Psoas muscle (tissue), 7 donors: ENCODE measurements around the gene SIK3. TPM values are rescaled to one million over a fixed set of nuclear protein-coding genes. Genes with fewer than 3 reads are reported as not detected.

Experiments used
- polyA plus RNA-seq, 3 donors: library from polyadenylated mRNA; stranded (reverse); fragments of 200-250 nt; gene quantifications; one replicate each; pipeline ENCODE4 v1.2.3, GENCODE V29; 2013
- total RNA-seq, 4 donors: library from RNA; stranded (reverse); fragmentation: NEBNext Ultra II Directional in 2 of 4; extraction: Animal tissue kit (Norgen Biotek cat#: 25700) in 2 of 4; gene quantifications; one replicate each; pipeline versions ENCODE4 v1.2.1 to v1.2.4, GENCODE V29; 2021 to 2023
- donor health status: healthy with polysubstance abuse.
- donor health status: DM: no; HTN: no; CAD: no; lungs with moderate emphysema.
- donor health status: Bipolar disorder and iron deficiency.
- donor health status: healthy.
- donor health status: DM: no; HTN: no; CAD: no.
- donor health status: DM: no; HTN: no; CAD: no.
- donor health status: DM: yes; HTN: yes; CAD: no.

SIK3 gene
- total and polyA plus RNA-seq, 7 donors = 16.3 to 47.4 (median 39.8) TPM

Other genes with a start within 250 kb of the SIK3 start
- 10 to 100 TPM; 30.8 to 46.3 (median 35.7) TPM for gene PAFAH1B2, start 45.9 kb upstream of the SIK3 start, total RNA-seq
- 10 to 100 TPM; 13.0 to 25.4 (median 17.4) TPM for gene PAFAH1B2, start 45.9 kb upstream of the SIK3 start, polyA plus RNA-seq
- 10 to 100 TPM; 12.6 to 22.8 (median 19.9) TPM for gene SIDT2, start 80.3 kb upstream of the SIK3 start, total RNA-seq
- 10 to 100 TPM in 1 of 3 donors, 1 to 10 TPM in 2; 7.1 to 10.5 (median 7.3) TPM for gene SIDT2, start 80.3 kb upstream of the SIK3 start, polyA plus RNA-seq
- gene TAGLN, start 100.9 kb upstream of the SIK3 start, total RNA-seq = 10 to 100 TPM; 36.2 to 73.0 (median 51.7) TPM
- 100 to 1,000 TPM in 2 of 3 donors, 10 to 100 TPM in 1; 86.5 to 140 (median 117) TPM for gene TAGLN, start 100.9 kb upstream of the SIK3 start, polyA plus RNA-seq
- 10 to 100 TPM; 15.8 to 23.6 (median 20.8) TPM for gene PCSK7, start 133.6 kb upstream of the SIK3 start, total RNA-seq
- gene PCSK7, start 133.6 kb upstream of the SIK3 start, polyA plus RNA-seq = 10 to 100 TPM in 2 of 3 donors, 1 to 10 TPM in 1; 9.9 to 17.5 (median 13.4) TPM
- 10 to 100 TPM; 31.0 to 39.4 (median 34.7) TPM for gene RNF214, start 134.2 kb upstream of the SIK3 start, total RNA-seq
- 10 to 100 TPM; 12.4 to 19.7 (median 16.8) TPM for gene RNF214, start 134.2 kb upstream of the SIK3 start, polyA plus RNA-seq
- gene BACE1-AS, start 192.9 kb upstream of the SIK3 start, total RNA-seq = 10 to 100 TPM; 10.8 to 18.1 (median 16.4) TPM
- 1 to 10 TPM; 5.7 to 7.2 (median 7.0) TPM for gene BACE1-AS, start 192.9 kb upstream of the SIK3 start, polyA plus RNA-seq
- gene BACE1, start 217.8 kb upstream of the SIK3 start, total RNA-seq = 10 to 100 TPM in 1 of 4 donors, 1 to 10 TPM in 3; 7.7 to 13.0 (median 9.2) TPM
- 10 to 100 TPM in 1 of 3 donors, 1 to 10 TPM in 2; 2.5 to 10.3 (median 2.7) TPM for gene BACE1, start 217.8 kb upstream of the SIK3 start, polyA plus RNA-seq
- 1 to 10 TPM; 3.4 to 8.1 (median 6.8) TPM for gene CEP164, start 229.4 kb upstream of the SIK3 start, total RNA-seq
- 10 to 100 TPM in 1 of 3 donors, 1 to 10 TPM in 2; 2.0 to 12.4 (median 4.2) TPM for gene CEP164, start 229.4 kb upstream of the SIK3 start, polyA plus RNA-seq